Activated CD8-positive, alpha-beta memory T cell treated with anti-CD3 and anti-CD28 coated beads, Interleukin-2, amount 50 U/mL, for 48 hours (primary cell): ENCODE measurements around the gene GINS2.

Source experiments
- DNase-seq: peaks from one replicate; pipeline ENCODE4 v3.0.0-alpha.2; 2020

Gene GINS2

DNA sequence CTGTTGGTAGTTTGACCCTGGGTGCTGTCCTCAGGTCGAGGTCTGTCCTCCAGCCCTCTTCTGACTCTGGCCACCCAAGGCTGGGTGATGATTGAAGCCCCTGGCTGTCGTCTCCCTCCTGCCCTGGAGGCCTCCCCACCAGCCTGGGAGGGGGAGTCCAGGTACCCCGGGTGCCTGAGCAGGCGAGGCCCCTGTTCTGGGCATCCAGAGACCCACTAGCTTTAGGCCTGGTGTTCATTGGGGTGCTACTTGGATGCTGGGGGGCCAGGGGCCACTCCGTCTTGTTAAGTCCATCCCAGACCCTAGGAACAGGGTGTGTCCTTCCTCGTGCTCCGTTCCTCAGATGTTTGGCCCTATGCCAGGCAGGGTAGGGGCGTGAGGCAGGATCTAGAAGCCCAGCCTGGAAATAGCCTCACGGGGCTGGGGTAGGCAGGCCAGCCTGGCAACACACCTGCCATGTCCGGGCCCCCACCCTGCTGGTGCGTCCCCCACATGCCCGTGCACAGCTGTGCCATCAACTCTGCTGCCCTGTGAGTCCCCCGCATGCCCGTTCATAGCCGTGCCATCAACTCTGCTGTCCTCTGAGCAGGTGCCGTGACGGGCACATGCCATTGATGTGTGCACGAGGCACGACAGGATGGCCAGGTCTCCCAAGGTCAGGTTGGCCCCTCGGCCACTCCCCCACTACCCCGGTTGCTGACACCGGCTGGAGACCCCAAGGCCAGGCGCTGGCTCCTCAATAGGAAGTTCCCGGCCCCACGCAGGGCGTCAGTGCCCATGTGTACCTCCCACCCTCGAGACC, 36.9 kb downstream of the GINS2 start:
- no peak for DNase-seq

DNA sequence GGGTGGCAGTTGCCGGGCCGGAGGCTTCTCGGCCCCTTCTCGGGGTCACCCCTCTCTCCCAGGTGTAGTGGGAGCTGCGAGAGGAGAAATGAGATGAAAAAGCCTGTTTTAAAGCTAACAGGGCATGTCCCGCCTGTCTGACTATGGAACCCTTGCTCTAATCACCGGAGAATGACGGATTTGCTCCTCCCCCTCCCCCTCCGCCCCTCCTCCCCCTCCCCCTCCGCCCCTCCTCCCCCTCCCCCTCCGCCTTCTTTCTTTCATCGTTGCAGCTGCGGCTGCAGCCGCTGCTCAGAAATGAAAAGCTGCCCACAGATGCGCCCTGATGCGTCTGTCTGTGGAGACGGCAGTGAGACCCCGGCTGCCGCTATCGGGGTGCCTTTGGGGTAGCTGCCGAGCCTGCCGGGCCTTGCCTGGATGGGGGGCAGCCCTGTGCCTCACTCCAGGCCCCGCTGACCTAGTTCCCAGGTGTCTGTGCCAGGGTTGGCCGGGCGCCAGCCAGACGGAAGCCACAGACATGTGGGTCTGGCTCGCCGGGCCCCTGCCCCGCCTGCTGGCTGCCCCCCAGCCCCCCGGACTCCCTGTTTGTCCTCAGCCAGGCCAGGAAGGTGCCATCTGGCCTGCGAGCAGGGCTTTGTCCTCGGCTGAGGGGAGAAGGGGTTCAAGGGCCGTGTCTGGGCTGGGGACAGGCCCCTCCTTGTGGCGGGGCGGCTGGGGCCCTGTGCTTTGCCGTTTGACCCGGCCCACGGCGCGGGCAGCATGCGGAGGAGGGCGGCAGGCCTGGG, 37.7 kb downstream of the GINS2 start:
- DNase-seq: no peak

DNA sequence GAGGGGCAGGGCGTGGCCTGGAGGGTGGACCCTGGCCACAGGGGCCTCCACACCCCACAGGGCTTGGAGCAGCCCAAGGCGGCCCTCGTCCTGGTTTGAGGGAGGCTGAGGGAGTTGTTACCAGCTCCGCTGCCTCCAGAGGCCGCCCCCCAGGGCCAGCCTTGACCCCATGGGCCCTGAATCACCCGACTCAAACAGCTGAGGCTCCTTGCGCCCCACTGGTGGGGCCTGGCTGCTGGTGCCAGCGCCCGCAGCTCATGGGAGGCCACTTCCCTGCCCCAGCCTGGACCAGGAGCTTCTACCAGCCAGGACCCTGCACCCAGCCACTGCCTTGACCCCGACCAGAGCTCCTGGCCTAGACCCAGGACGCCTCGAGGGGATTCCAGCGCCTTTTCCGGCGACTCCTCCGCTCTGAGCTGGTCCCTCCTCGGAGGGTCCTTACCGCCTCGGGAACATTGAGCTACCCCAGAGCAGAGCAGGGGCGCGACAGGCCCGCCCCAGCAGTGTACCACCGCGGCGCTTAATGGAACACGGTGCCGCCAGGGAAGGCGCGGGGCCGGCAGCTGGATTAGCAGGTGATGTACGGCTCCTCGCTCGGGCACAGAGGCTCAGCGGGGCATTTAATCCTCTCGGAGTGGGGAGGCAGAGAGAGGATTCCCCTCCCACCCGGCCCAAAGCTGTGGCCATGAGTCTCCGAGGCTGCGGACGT, 38.5 kb downstream of the GINS2 start:
- no peak for DNase-seq

DNA sequence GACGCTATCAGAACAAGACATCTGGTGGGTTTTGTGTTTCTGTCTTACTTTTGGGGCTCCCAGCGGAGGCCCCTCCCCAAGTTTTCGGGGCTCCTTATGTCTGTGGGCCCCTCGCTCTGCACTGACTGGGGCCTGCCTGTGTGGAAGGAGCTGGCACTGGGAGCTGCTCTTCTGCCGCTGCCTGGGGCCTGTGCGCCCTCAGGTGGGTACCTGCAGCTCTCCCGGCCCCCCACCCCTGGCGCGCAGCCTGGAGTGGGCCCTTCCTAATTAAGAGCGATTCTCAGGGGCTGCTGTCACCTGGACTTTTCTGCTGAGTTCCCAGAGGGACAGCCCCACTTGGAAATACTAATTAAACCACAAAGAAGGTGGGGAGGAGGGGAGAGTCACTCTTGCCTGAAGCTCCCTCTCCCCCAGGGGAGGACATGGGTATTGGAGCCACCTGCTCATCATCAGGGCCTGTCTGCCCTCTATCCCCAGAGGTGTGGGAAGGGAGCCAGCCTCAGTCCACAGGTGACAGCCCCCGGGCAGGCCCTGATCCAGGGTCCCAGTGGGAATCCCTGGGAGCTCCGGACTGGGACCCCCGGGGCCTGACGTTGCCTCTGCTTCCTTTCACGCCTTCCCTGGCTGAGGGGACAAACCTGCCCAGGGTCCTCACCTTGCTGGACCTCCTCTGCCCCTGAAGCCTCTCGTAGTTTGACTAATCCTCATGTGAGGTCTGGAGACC, 39.2 kb downstream of the GINS2 start:
- no peak for DNase-seq

DNA sequence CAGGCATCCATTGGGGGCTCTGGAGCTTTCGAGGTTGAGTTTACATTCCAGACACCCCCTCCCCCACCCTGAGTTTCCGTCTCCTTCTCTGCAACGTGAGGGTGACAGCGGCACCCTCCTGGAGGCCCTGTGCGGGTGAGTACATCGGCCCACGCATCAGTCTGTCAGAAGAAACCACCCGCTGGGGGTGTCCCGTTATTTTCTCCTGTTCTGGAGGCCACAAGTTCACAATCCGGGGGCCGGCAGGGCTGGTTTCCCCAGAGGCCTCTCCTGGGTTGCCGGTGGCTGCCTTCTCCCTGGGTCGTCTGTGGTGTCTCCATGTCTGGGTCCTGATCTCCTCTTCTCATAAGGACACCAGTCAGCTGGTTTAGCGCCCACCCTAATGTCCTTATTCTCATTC, 39.9 kb downstream of the GINS2 start:
- DNase-seq: no peak

DNA sequence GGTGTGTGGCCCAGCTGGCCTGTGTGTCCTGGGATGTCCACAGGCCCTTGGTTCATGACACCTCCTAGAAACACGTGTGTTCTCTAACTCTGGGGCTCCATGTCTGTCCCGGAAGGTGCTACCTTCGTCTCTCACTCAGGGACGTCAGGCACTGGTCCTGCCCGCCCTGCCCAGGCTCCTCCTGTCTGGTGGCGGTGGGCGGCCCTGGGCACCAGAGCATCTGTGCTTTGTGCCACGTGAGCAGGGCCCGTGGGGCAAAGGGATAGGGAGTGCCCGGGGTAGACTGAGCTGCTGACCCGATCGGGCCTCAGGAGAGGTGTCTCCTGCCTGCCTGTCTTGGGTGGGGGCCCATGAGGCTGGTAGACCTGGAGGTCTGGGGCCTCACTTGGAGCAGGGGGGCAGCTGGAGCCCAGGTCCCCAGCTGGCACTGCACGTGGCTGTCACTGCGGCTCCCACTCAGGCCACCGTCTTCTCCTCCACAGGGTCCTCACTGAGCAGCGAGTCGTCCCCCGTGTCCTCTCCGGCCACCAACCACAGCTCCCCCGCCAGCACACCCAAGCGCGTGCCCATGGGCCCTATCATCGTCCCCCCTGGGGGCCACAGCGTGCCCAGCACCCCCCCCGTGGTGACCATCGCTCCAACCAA, 40.6 kb downstream of the GINS2 start:
- no peak for DNase-seq

DNA sequence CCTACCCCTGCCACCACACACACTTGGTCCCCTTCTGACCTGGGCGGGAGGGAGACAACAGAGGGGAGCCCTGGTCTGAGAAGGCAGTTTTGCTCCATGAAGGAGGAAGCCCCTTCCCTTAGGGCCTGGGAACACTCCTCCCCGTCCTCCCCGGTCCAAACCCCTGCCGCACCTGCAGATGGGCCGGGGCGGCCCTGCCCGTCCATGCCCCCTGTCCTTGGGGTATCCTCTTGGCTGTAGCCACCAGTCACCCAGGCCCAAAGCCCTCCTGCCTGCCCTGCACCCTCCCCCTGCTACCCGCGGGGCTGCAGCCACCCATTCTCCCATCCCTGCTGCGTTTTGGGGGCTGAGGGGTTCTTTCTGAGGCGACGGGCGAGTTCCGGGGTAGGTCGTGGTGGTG, 41.8 kb downstream of the GINS2 start:
- DNase-seq: no peak

DNA sequence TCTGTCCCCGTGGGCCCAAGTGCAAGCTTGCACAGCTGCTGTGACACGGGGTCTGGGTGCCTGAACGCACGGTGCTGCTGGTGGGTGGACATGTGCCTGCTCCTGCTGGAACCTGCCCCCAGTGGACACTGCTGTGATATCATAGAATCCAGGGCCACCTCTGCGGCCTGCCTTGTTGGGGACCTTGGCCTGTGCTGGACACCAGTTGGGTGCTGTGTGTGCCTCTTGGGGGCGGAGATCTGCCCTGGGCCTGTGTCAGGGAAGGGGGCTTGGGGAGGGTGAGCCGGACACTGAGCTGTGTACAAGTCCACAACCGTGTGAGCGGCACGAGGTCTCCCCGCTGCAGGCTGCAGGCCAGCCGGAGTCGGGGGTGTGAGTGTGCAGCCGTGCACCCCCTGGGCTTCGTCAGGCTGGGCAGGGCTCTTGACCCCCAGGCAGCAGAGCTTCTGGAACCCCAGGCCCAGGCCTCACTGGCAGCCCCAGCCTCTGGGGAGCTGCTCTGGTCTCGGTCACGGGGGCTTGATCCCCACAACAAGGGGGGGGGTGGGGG, 42.3 kb downstream of the GINS2 start:
- no peak for DNase-seq

DNA sequence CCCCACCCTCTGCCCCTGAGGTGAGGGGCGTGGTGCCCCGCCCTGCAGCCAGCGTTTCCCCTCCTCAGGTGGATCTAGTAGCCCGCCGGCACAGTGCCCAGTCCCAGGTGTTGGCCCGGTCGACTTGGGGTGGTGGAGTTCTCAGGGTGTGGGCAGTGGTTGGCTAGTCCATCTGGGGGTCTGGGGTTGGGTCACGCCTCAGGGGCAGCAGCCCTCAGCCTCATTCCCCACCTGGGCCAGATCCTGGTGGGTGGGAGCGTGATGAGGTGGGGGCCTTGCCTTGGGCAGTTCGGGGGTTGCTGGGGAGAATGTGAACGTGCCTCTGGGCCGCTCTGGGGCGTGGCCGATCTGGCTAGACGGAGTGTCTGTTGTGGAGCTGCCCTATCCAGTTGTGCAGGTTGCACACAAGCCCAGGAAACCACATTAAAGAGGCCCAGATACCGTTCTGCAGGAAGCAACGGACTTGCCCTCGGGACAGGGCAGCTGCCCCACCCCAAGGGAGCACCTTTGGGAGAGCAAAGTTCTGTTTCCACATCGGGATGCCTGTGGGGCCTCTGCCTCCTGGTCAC, 43.6 kb downstream of the GINS2 start:
- no peak for DNase-seq

DNA sequence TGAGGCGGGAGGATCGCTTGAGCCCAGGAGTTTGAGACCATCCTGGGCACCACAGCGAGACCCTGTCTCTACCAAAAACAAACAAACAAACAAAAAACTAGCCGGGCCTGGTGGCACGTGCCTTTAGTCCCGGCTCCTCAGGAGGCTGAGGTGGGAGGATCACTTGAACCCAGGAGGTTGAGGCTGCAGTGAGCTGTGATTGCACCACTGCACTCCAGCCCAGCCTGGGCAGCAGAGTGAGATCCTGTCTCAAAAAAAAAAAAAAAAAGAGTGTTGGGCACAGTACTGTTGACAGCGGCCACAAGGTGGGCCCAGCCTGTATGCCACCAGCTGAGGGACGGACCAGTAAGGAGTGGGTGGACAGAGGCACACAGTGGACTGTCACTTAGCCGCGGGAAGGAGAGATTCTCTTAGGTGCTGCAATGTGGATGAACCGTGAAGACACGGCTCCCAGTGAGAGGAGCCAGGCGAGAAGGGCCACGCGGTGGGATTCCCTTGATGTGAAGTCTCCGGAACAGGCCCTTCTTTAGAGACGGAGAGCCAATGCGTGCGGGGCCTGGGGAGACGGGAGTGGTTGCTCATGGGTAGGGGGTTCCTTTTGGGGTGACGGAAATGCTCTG, 44.6 kb downstream of the GINS2 start:
- DNase-seq: no peak

DNA sequence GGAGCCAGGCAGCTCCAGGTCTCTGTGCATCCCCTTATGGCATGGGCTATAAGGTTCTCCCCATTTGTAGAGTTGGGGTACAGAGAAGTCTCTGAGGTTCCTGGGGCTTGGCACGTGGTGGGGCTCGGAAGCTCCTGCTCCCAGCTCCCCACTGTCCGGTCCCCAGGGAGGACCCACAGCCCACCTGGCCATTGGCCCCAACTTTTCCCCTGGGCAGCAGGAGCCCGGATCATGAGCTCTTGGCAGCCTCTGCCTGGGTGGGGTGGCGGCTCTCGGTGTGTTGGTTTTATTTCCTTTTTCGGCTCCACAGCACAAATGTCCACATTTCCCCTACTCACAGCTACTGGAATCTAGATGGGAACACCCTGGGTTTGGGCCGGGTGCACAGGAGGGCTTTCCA, 45.1 kb downstream of the GINS2 start:
- DNase-seq: no peak

DNA sequence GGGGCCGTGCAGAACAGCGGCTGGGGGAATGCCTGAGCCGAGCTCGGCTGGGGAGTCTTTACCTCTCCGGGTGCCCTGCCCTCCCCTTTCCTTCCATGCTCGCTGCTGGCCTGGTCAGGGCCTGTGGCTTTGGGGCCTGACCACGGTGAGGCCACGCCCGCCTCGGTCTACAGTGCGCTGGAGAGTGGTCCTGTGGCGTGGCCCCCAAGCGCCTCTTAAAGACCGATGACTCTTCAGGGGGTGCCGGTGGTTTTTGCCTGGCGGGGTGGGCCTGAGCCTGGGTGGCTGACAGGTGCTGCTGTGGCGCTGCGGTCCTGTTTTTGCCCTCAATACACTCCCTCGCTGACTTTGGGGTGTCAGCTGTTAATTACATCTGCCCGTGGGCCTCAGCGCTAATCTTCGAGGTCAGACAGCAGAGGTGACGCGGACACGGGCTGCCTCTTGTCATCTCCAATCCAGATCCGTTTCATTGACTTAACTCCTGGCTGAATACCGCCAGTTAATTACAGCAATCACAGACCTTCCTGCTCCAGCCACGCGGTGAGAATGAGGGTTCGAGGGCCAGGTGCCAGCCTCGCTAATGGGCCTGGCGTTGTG, 45.9 kb downstream of the GINS2 start:
- DNase-seq: no peak

DNA sequence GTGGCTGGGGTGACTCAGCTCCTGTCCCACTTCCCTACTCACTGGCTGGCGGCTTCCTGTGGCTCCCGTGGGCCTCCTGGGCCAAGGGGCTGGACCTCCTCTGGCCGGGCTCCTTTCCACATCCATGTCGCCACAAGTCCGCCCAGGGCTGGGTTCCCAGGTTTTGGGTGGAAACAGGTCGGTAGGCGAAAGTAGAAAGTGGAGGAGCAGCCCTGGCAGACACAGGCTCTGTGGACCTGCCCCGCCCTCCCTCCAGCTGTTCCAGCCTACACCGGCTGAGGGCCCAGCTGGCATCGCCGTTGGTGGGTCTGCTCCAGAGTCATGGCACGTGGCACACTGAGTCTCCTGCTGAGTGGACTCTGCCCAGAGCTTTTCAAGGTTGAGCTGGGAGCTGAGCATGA, 47.0 kb downstream of the GINS2 start:
- DNase-seq: no peak

DNA sequence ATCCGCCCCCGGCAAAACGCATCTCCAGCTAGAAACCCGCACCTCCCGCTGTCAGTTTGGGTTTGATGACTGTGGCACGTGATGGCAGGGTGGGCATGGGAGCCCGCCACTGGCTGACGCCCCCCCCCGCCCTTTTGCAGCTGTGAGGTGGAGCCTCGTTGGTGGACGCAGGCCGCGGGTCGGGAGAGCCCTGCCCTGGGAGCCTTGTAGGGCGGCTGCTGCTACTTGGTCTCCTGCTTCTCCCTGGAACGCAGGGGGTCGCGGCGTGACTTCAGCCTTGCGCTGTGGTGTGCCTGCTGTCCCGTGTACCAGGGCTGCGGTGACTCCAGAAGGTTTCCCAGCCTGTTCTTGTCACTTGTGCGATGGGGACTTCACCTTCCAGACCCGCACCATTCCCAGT, 47.4 kb downstream of the GINS2 start:
- no peak for DNase-seq

DNA sequence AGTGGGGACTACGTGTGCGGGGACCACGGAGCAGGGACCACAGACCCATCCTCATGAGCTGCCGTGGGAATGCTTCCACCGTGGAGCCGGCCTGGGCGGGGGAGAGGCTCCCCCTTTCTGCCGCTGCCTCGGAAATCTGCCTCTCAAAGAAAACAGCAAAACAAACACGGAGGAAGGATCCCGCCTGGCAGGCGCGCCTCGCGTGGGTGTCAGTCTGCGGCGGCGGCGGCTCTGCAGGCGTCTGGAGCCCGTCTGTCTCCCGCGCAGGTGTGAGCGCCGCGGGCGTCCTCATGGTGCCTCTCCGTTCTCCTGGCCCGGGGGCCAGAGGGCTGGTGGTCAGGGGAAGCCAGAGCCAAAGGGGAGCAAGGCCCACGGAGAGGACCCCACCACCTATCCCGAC, 48.2 kb downstream of the GINS2 start:
- no peak for DNase-seq

DNA sequence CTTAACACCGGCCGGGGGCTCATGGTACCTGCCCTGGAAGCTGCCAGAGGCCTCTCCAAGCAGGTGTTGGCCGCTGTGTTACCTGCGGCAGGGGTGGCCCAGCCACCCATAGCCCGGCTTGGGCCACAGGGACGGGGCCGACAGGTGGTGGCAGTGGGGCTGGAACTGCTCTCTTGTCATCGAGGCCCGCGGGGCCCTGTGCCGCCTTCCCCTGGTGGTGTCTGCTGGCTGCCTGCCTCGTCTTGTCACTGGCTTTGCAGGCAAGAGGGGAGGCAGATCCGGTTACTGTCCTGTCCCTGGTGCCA, 48.5 kb downstream of the GINS2 start:
- DNase-seq: no peak

DNA sequence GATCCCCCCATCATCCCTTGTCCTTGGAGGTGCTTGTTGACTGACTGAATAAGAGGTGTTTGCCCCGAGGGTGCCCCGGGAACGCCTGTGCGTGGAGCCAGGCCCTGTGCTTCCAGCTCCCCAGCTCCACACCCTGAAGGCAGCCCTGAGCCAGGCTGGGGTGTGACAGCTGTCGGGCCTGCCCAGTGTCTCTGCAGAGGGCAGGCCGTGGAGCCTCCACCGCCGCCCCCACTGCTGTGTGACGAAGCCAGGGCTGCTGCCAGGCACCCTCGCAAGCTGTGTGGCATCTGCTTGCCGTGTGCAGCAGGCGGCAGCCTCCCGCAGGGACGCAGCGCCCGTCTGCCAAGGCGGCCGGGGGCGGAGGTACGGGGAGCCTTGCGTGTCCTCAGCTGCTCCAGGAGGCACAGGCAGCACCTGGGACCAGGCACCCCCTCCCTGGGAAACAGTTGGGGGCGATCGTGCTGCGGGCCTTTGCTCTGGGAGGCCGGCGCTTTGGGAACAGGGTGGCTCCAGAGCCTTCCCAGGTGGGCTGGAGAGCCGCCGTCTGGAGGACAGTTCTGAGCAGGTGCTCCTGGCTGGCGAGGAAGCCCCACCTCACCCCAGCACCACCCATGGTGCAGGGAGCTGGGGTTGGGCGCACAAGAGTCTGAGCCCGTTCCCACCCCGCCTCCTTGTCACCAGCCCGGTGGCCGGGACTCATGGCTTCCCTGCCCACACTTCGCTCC, 49.1 kb downstream of the GINS2 start:
- DNase-seq: no peak

DNA sequence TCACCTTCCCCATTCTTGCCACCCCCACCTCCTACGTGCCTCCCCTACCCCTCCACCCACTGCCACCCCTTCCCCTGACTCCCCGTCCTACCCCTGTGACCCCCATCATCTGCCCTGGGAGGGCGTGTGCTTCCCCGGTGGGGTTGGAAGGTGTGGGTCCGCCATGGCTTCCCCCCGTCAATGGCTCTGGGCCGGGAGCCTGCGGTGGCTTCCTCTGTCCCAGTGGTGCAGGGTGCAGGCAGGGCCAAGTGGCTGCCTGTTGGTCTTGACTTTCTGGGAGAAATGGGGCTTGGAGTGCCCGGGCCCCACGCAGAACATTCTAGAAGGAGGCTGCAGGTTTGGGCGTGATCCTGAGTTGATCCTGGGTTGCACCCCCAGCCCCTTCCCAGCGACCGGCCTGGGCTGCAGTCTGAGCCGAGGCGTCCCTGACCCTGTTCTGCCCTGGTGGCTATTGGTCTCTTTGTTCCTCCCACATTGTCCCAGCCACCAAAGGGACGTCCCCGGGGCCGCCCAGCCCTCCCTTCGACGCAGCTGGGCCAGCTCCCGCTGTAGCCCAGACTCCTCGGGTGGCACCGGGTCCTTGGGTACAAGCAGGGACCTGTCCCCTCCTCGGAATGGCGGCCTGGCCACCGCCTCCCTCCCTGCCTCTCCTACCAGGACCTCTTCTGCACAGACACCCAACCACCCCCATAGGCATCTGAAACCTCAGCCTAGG, 49.9 kb downstream of the GINS2 start:
- DNase-seq: no peak

DNA sequence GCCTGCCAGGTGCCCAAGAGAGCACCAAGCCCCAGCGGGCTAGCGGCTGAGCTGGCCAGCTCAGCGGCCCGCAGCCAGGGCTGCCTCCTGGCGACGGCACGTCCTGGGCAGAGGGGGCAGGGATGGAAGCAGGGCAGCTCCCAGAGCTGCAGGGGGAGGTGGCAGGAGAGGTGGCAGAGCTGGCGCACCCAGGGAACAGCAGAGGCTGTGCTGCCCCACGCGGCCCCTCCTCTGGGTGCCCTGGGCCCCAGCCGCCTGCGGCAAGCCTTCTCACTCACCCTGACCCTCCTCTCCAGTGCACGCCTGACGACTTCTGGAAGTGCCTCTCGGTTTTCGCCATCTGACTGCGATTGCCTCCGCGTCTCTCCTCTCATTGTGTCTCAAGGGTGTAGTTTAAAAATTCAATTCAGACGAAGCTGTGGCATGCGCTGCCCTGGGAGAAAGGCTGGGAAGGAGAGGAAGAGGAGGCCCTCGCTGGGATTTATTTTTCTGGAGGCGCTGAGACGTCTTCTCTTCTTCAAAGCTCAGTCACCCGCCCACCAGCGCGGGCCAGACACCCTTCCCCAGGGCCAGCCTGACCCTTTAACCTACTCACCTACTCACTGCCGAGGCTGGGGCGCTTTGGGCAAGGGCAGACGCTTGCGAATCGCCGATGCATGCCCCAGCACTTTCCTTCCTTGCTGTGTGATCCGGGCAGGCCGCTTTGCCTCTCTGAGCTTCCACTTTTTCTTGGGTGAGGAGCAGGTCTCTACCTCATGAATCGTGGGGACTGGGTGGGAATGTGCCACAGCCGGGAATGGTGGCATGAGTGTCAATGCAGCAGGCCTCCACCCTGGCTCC, 50.7 kb downstream of the GINS2 start:
- no peak for DNase-seq
